Kasumi-1 (cell line): ENCODE results near the gene NUP153.

Experiments used
- DNase-seq, 2 experiments: peaks; one replicate each; lab custom pipeline; 2025; lab: John Stamatoyannopoulos, UW

Gene NUP153

DNA sequence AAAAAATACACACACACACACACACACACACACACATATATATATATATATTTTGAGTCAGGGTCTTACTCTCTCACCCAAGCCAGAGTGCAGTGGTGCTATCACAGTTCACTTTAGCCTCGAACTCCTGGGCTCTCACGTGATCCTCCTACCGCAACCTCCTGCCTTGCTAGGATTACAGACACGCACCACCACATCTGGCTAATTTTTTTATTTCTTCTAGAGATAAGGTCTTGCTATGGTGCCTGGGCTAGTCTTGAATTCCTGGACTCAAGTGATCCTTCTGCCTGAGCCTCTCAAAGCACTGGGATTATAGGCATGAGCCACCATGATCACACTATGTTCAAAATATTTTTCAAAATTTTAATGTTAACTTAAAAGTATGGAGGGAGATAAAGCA lies 43.5 kb downstream of the NUP153 start:
- DNase-seq = no peak

DNA sequence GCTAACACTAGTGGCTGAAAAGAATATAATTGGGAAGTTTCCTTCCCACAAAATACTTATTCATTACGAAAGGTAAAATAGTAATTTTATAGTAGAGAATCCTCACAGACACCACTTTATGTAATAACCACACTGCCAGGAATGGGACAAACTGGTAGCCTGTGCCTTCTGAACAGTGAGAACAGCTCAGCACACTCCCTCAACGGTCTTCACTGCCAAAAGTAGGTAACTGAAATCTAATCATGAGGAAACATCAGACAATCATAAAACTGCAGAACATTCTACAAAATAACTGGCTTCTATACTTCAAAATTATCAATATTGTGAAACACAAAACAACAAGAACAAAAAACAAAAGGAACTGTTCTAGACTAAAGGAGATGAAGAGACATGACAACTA lies 44.1 kb downstream of the NUP153 start:
- no peak for DNase-seq

DNA sequence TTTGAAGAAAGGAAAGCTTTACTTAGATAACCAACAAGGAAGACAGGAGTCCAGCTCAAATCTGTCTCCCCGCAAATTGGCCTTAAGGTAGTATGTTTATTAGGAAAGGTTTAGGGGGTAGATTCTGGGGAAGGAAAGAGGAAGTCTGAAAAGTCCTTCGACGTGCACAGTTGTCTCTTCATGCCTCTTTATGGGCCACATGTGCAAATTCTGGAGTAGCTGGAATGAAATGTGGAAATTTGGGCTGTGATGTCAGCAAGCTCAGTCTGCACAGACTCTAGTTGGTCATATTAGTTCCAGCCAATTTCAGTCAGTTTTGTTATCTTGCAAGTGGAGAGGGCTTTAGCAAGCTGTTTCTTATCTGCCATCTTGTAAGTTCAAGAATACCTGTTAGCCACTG lies 50.1 kb downstream of the NUP153 start:
- DNase-seq = no peak

- DNase-seq = no peak
Measured at GRCh38 chr6:17656092-17656491, 50.6 kb downstream of the NUP153 start.

DNA sequence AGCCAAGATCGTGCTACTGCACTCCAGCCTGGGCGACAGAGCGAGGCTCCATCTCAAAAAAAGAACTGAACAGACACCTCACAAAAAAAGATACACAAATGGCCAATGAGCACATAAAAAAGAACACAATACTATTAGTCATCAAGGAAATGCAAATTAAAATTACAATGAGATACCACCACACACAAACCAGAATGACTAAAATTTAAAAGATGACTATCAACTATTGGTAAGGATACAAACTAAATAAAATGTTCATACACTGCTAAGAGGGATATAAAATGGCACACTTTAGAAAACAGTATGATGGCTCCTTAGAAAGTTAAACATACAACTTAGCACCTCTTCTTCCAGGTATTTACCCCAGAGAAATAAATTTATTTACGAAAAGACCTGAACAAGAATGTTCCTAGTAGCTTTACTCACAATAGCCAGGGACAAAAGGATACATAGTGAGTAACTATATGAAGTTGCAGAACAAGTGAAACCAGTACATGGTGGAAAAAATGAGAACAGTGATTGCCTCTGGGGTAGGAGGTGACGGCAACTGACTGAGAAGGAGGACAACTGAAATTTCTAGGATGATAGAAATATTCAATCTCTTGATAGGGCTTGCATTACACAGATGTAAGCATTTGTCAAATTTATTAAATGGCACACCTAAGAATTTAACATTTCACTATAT lies 53.4 kb downstream of the NUP153 start:
- DNase-seq = no peak

DNA sequence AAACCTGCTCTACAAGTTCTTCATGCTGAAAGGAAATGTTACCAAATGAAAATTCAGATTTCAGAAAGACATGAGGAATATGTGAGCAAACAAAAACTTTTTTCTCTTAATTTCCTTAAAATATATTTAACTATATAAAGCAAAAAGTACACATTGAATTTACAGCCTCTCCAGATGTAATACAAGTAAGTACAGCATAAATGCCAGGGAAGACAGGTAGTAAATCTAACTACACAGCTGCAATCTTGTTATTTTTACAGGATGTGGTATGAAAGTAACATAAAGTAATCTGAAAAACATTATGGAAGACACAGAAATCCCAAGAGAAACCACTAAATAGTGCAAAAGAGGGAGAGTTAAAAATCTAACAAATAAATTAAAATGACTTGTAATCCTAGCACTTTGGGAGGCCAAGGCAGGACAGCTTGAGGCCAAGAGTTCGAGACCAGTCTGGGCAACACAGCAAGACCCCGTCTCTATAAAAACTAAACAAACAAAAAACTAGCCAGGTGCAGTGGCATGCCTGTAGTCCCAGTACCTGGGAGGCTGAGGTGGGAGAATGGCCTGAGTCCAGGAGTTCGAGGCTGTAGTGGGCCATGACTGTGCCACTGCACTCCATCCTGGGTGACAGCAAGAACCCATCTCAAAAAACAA lies 55.9 kb downstream of the NUP153 start:
- DNase-seq = no peak

- DNase-seq = no peak
Measured at GRCh38 chr6:17648745-17649144, 58.0 kb downstream of the NUP153 start.

DNA sequence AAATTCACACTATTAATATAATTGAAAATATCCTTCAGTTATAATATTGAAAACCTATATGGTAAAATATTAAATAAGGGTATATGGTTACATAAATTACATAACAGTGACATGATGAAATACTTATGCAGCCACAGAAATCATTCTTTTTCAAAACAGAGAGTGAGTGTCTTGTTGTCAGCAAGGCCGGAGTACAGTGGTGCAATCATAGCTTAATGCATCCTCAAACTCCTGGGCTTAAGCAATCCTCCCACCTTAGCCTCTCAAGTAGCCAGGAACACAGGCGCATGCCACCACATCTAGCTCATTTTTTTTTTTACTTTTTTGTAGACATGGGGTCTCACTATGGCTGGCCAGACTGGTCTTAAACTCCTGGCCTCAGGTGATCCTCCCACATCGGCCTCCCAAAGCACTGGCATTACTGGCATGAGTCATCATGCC lies 66.2 kb downstream of the NUP153 start:
- DNase-seq = no peak

DNA sequence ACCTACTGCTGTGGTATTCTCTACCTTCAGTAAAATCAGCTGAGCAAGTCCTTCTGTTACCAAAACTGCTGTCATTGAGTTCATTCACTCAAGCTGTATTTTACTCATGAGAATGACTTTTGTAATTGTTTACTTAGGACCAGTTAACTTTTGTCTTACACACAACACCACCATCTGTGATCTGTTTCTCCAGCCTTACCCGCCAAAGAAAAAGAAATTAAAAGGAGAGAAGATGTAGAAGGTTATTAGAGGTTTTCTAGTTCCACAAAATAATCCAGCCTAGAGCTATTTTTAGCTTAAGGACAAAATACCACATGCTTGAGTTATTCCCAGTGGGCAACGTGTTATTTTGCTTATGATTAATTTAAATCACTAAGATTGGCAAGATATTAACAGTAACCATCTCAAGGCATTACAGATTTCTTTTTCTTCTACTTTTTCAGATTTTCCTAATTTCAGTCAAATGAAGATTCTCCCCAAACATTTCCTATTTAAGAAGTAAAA lies 68.5 kb downstream of the NUP153 start:
- no peak for DNase-seq

DNA sequence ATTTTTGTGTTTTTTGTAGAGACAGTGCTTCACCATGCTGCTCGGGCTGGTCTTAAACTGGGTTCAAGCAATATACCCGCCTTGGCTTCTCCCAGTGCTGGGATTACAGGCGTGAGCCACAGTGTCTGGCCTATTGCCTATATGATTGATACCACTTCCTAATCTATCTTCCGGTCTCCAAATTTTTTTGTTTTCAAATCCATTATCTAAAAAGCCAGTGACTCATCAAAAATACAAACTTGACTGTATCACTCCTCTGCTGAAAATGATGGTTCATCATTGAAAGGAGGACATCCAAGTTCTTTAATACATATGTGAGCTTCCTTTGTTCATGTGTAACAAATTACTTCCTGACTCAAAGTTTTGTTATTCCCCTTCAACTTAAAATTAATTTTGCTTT lies 71.2 kb downstream of the NUP153 start:
- no peak for DNase-seq

DNA sequence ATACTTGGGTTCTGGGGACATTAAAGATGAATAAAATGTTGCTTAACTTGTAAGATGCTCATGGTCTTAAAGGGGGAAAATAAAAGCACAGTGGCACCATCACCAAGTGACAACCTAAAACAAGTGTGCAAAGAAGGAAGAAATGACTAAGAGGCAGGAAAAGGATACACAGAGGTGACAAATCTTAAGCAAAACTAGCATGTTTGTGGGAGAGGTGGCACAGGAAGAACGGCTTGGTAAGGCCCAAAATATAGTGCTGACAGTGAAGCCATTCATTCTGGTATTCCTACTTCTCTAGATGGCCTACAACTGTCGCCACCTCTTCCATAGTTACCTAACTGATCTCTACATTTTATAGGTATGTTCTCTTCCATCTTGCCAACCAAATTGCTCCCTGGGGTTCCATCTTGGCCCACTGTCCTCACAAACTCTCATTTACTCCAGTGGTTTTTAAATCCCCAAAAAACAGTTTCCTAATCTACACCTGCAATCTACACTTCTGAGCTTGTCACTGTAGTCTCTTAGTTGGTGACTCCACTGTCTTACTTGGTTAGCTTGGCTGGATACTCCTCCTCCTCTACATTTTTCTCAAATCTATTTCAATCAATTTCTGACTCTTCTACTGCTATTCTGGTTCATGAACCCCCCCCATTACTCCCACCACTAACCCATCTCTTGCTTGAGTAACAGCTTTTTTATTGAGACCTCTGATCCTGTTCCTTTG lies 73.1 kb downstream of the NUP153 start:
- no peak for DNase-seq

DNA sequence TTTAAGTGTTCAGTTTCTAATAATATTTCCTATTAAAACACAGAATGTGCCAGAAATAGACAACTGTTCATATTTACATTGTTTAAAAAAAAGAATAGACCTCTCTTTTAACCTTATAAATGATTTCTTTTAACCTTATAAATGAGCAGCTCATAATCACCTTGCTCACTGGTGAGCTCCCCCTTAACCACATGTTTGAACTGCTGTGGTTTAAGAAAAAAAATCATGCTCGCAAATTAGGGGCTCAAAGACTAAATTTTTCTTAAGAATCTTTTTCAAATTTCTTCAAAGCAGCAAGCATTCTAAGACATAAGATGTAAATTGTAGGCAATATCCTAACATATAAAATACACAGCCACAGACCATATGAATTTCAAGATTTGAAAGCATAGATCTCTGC lies 73.8 kb downstream of the NUP153 start:
- DNase-seq = no peak

GRCh38 chr6:17630511-17631073 lies 76.1 kb downstream of the NUP153 start:
- no peak for DNase-seq

DNA sequence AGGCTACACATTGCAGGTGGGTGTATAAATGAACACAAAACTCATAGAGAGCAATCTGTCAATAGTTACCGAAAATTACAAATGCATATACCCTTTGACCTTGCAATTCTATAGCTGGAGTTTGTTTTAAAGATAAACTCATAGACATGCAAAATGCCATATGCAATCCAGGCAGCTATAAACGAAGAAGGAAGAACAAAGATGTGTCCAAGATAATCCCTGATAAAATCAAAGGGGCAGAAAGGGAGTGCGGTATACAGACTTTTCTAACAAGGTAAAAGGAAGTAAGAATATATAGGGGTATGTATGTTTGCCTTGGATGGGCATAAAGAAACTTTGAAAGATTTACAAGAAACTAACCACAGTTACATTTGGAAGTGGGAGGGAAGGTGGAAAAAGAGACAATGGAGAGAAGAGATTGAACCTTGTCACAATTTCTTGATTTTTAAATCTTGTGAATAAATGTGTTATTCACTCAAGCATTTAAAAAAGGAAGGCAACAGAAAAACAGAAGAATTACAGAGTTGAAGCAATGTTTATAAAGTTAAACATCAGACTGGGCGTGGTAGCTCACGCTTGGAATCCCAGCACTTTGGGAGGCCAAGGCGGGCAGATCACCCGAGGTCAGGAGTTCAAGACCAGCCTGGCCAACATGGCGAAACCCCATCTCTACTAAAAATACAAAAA lies 76.8 kb downstream of the NUP153 start:
- no peak for DNase-seq

GRCh38 chr6:17628873-17629272 lies 77.9 kb downstream of the NUP153 start:
- DNase-seq = no peak

DNA sequence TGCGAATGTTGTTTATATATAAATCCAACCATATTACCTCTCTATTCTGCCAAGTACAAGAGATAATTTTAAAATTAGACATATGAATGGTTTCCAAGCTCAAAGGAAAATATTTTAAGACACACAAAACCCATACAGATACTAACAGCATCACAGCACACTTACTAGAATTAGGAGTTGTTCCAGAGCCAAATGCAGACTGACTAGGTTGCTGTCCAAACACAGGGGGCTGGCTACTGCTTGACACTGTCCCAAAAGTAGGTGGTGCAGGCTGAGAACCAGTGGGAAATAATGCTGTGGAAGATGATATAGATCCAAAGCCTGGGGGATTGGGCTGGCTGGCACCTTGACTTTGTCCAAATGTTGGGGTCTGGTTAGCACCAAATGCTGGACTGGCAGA lies 82.3 kb downstream of the NUP153 start:
- DNase-seq = no peak

GRCh38 chr6:17622144-17622543 lies 84.6 kb downstream of the NUP153 start:
- peak in 1 of 2 experiments; percentile 4 for DNase-seq

- no peak for DNase-seq
Measured at GRCh38 chr6:17621003-17621402, 85.7 kb downstream of the NUP153 start.

DNA sequence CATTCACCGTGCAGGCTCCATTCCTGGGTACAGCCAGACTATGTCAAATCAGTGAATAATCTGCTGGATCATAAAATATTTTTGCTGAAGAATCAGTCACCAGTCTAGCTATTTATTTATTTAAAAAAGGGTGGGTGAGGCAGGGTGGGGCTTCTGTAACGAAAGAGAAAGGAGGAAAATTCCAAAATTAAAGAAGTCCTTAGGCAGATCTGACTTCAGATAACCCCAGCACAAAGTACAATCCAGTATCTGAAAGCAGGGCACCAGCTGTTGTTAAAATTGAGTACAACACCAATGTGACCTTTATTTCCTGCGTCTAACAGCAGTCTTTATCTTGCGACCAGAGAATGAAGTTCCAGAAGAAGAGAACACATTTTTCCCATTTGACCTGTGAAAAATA lies 90.9 kb downstream of the NUP153 start:
- DNase-seq = no peak

DNA sequence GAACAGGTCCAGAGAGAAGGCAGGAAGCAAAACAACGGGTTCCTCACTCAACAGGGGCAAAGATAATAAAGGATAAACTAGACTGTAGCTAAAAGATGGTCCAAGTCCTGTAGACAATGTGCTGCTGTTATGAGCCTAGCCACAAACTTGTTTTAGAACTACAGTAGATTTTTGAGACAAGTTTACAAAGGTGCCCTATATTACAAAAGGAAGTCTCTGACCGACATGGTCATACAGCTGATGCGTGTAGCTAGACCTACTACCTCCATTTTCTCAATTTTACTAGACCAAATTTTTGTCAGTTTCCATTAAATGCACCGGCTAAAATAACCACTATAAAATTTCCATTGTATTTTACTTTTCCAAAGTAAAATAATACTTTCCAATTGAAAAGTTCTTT lies 94.7 kb downstream of the NUP153 start:
- DNase-seq = no peak

GRCh38 chr6:17610835-17611234 lies 95.9 kb downstream of the NUP153 start:
- DNase-seq = no peak

GRCh38 chr6:17606606-17607005 lies 100.1 kb downstream of the NUP153 start:
- no peak for DNase-seq
